HCT116 (cell line): ENCODE results near the gene DOCK2. TPM values are rescaled to one million over a fixed set of nuclear protein-coding genes. Genes with fewer than 3 reads are reported as not detected.

Experiments
- ATAC-seq: fragments of 200-7000 bp; cut with Tn5 transposase; 2 replicates; pipeline ENCODE4 v1.9.1; 2020; ENCODE audit warnings: mild to moderate bottlenecking, moderate library complexity
- BruUV-seq: library from RNA; stranded (reverse); fragments of 400-500 nt; replicated peaks from 2 replicates; lab custom pipeline; 2021; lab: Mats Ljungman, UMichigan
- CTCF ChIA-PET: fragments of 300-600 bp; sonication (Branson Sonifier 250); formaldehyde crosslinking; loops from one replicate; lab custom pipeline; 2021; ENCODE audit warnings: antibody characterized with exemption; lab: Charles Lee
- POLR2A ChIA-PET: fragments of 300-600, 350-600 bp; sonication (Branson Sonifier 250); formaldehyde crosslinking; loops from one replicate; lab custom pipeline; 2021; ENCODE audit warnings: antibody characterized with exemption; lab: Charles Lee
- RAD21 ChIA-PET, 2 experiments: fragments of 300-600 bp; sonication (Branson Sonifier 250); formaldehyde crosslinking; loops; one replicate each; lab custom pipeline; 2023; ENCODE audit warnings: low total read pairs in 2 of 2; ENCODE audit not compliant: uncharacterized antibody in 2 of 2, unreplicated experiment in 2 of 2, low non-redundant PET in 1 of 2; lab: Charles Lee
- DNase-seq: peaks from one replicate; pipeline ENCODE4 v3.0.0-alpha.2; 2010; ENCODE audit warnings: low read depth, low spot score
- H2AFZ ChIP-seq: fragments of 200-600 bp; shearing (Covaris generic), sonication (generic); 2 replicates; pipeline ENCODE4 v1.6.1; 2017; ENCODE audit warnings: low read depth, mixed run types, mixed read lengths, antibody characterized with exemption, low read length; ENCODE audit not compliant: poor library complexity, severe bottlenecking
- H3K27ac ChIP-seq: 2 replicates; pipeline ENCODE4 v1.5.1; 2012; ENCODE audit warnings: low read depth, low read length
- H3K27me3 ChIP-seq: fragments of 200-600 bp; sonication (generic); 2 replicates; pipeline ENCODE4 v1.6.1; 2016; ENCODE audit warnings: mixed run types, low read length, mixed read lengths; ENCODE audit not compliant: insufficient read depth
- H3K36me3 ChIP-seq, 2 experiments: fragments of 200-500 bp in 1 of 2; fragments of 200-600 bp in 1 of 2; sonication (Bioruptor generic) in 1 of 2; sonication (generic) in 1 of 2; 2 replicates each; pipeline versions ENCODE4 v1.5.1 to v1.6.1; 2014 to 2016; ENCODE audit warnings: low read length in 2 of 2, inconsistent platforms in 1 of 2, mixed read lengths in 1 of 2, mixed run types in 1 of 2; ENCODE audit not compliant: insufficient read depth in 2 of 2, control insufficient read depth in 1 of 2
- H3K4me1 ChIP-seq, 2 experiments: fragments of 200-600 bp in 1 of 2; sonication (generic) in 1 of 2; 2 replicates each; pipeline versions ENCODE4 v1.5.1 to v1.6.1; 2012 to 2017; ENCODE audit warnings: low read length in 2 of 2, inconsistent platforms in 1 of 2, mild to moderate bottlenecking in 1 of 2, mixed read lengths in 1 of 2, mixed run types in 1 of 2, moderate library complexity in 1 of 2; ENCODE audit not compliant: insufficient read depth in 2 of 2, control insufficient read depth in 1 of 2
- H3K4me2 ChIP-seq: fragments of 200-600 bp; sonication (generic); 2 replicates; pipeline ENCODE4 v1.6.1; 2017; ENCODE audit warnings: mixed run types, low read length, mixed read lengths
- H3K4me3 ChIP-seq, 2 experiments: fragments of 200-600 bp in 1 of 2; sonication (generic) in 1 of 2; replicated peaks in 1 of 2; 2 replicates each; pipeline ENCODE4 v1.5.1; 2011 to 2016; ENCODE audit warnings: low read length in 2 of 2, control low read depth in 1 of 2, low read depth in 1 of 2, mild to moderate bottlenecking in 1 of 2, mixed read lengths in 1 of 2, mixed run types in 1 of 2
- H3K79me2 ChIP-seq: fragments of 200-600 bp; sonication (generic); 2 replicates; pipeline ENCODE4 v1.6.1; 2017; ENCODE audit warnings: mild to moderate bottlenecking, mixed run types, low read length, moderate library complexity, mixed read lengths; ENCODE audit not compliant: insufficient read depth
- H3K9ac ChIP-seq: fragments of 200-600 bp; sonication (generic); 2 replicates; pipeline ENCODE4 v1.6.1; 2016; ENCODE audit warnings: low read length, mixed read lengths
- H3K9me2 ChIP-seq: fragments of 200-600 bp; sonication (generic), shearing (Covaris generic); 2 replicates; pipeline ENCODE4 v1.6.1; 2017; ENCODE audit warnings: mixed run types, mild to moderate bottlenecking, moderate library complexity; ENCODE audit not compliant: insufficient read depth
- H3K9me3 ChIP-seq, 2 experiments: fragments of 200-500 bp in 1 of 2; fragments of 200-600 bp in 1 of 2; sonication (Bioruptor generic) in 1 of 2; sonication (generic) in 1 of 2; 2 replicates each; pipeline ENCODE4 v1.6.1; 2014 to 2017; ENCODE audit warnings: low read length in 2 of 2, mixed read lengths in 2 of 2, inconsistent platforms in 1 of 2, low read depth in 1 of 2, mild to moderate bottlenecking in 1 of 2, mixed run types in 1 of 2, moderate library complexity in 1 of 2; ENCODE audit not compliant: control insufficient read depth in 1 of 2, insufficient read depth in 1 of 2
- H4K20me1 ChIP-seq: fragments of 200-600 bp; sonication (generic), shearing (Covaris generic); 2 replicates; pipeline ENCODE4 v1.6.1; 2017; ENCODE audit warnings: mixed run types, mild to moderate bottlenecking, moderate library complexity; ENCODE audit not compliant: insufficient read depth
- POLR2A ChIP-seq: IDR thresholded peaks from 2 replicates; pipeline ENCODE4 v1.7.0; 2011; ENCODE audit warnings: borderline replicate concordance; ENCODE audit not compliant: insufficient read depth, insufficient read length; ENCODE audit errors: extremely low read depth
- intact Hi-C: fragments of 100-400 bp; cut with micrococcal nuclease; formaldehyde crosslinking; loops from 2 replicates; pipeline ENCODE4 v1.10.0; 2022
- total RNA-seq: library from RNA; stranded (reverse); gene quantifications from one replicate; pipeline ENCODE4 v1.2.1, GENCODE V29; 2021; ENCODE audit not compliant: unreplicated experiment
- TF ChIP-seq, protein P1 (sequence below): IDR thresholded peaks from 2 replicates; pipeline ENCODE4 v1.6.1; 2011; ENCODE audit warnings: mild to moderate bottlenecking, low read length, moderate library complexity; ENCODE audit not compliant: insufficient replicate concordance; ENCODE audit errors: extremely low read depth
- TF ChIP-seq, protein P2 (sequence below): IDR thresholded peaks from 2 replicates; pipeline ENCODE4 v1.6.1; 2012

The DOCK2 gene
- total RNA-seq, 1 experiment from 2014 or later, result 0.89 TPM

DNA sequence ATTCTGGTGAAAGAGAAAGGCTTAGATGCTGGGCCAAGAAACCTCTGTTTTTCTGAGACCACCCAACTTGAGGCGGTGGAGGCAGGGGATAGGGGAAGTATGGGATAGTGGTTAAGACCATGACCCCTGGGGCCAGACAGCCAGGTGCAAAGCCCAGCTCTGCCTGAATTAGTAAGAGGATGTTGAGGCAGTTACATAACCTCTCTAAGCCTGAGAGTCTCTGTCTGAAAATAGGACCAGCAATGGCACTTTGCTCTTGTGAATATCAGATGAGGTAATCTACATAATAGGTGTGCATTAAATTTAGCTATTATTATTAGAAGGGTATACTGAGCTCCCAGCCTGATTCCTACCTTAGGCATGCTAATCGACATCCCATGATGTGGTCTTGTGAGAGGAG lies 68.2 kb downstream of the DOCK2 start:
- RAD21 ChIA-PET, result no interaction called here
- Histone ChIP-seq H3K4me2 (no peak overlapping the region), H3K4me1 (peaks cover 0 to 10% of the 10 kb centered on the region in 2 experiments; a peak in 2 of 4 replicates), H2AFZ (no peak overlapping the region), H3K79me2 (no peaks in the 10 kb centered on the region), H3K4me3 (no peak overlapping the region), H4K20me1 (no peaks in the 10 kb centered on the region), H3K27ac (no peak overlapping the region), H3K9ac (no peak overlapping the region), H3K9me2 (no peaks in the 10 kb centered on the region), H3K27me3 (0 out of 2 replicates have a peak, but pooled peaks cover 2% of the 10 kb centered on the region), H3K36me3 (no peaks in the 10 kb centered on the region), H3K9me3 (no peaks in the 10 kb centered on the region)
- DNase-seq, result no peak
- TF ChIP-seq, protein P1, sequence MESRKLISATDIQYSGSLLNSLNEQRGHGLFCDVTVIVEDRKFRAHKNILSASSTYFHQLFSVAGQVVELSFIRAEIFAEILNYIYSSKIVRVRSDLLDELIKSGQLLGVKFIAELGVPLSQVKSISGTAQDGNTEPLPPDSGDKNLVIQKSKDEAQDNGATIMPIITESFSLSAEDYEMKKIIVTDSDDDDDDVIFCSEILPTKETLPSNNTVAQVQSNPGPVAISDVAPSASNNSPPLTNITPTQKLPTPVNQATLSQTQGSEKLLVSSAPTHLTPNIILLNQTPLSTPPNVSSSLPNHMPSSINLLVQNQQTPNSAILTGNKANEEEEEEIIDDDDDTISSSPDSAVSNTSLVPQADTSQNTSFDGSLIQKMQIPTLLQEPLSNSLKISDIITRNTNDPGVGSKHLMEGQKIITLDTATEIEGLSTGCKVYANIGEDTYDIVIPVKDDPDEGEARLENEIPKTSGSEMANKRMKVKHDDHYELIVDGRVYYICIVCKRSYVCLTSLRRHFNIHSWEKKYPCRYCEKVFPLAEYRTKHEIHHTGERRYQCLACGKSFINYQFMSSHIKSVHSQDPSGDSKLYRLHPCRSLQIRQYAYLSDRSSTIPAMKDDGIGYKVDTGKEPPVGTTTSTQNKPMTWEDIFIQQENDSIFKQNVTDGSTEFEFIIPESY, result no peak
- intact Hi-C loops, result loop anchor here (10.0 kb wide), 1 partner anchor 479 kb away; no protein-coding TSS in a partner anchor
- CTCF ChIA-PET, result no interaction called here
- BruUV-seq, result no TSS peak
- POLR2A ChIA-PET, result no interaction called here
- ATAC-seq, result no peak

DNA sequence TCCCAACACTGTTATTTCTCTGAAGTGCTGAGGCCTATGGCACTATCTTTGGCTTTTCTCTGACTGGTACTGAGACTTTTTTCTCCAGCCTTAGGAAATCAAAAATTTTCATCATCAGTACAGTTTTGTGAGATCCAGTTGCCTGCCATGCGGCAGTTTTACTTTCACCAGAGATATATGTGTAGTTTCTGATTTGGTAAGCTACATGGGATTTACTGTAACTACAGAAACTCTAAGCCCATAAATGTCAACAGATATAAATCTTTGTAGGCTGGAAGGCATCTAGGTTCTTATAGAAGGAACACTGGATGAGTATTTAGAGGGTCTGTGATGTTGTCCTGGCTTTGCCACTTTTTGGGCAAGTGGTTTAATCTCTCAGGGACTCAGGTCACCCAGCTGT lies 69.0 kb downstream of the DOCK2 start:
- no peaks in the 10 kb centered on the region for H3K36me3 ChIP-seq
- intact Hi-C loops, result loop anchor here (10.0 kb wide), 1 partner anchor 479 kb away; no protein-coding TSS in a partner anchor
- H3K27me3 ChIP-seq, result 0 out of 2 replicates have a peak, but pooled peaks cover 7% of the 10 kb centered on the region
- H3K9me3 ChIP-seq, result no peaks in the 10 kb centered on the region
- TF ChIP-seq POLR2A, result no peak
- TF ChIP-seq, protein P2, sequence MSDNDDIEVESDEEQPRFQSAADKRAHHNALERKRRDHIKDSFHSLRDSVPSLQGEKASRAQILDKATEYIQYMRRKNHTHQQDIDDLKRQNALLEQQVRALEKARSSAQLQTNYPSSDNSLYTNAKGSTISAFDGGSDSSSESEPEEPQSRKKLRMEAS, result no peak
- DNase-seq (no peak), ATAC-seq (no peak)
- no peaks in the 10 kb centered on the region for H3K79me2 ChIP-seq
- no peak overlapping the region for H3K9ac ChIP-seq
- CTCF ChIA-PET, result no interaction called here
- no peak overlapping the region for H2AFZ ChIP-seq
- H4K20me1 ChIP-seq, result no peaks in the 10 kb centered on the region
- POLR2A ChIA-PET, result no interaction called here
- no peak overlapping the region for H3K27ac ChIP-seq
- H3K4me1 ChIP-seq, result peaks cover 0 to 10% of the 10 kb centered on the region in 2 experiments; a peak in 2 of 4 replicates
- H3K4me3 ChIP-seq, result no peak overlapping the region
- H3K4me2 ChIP-seq, result no peak overlapping the region
- RAD21 ChIA-PET, result no interaction called here
- no TSS peak for BruUV-seq
- no peaks in the 10 kb centered on the region for H3K9me2 ChIP-seq
